OCI-LY7 (cell line): Measurements from ENCODE around the gene COPB2.

Experiments used
- EZH2phosphoT487 ChIP-seq: fragments of 200-600 bp; sonication (generic); IDR thresholded peaks from 2 replicates; pipeline ENCODE4 v1.6.1; 2018; ENCODE audit warnings: low read depth, borderline replicate concordance, mild to moderate bottlenecking, mixed run types, antibody characterized with exemption, low read length, moderate library complexity, mixed read lengths
- TF ChIP-seq, protein P1 (sequence below): fragments of 200-600 bp; sonication (generic); conservative IDR thresholded peaks from 2 replicates; pipeline ENCODE4 v1.5.1; 2014; ENCODE audit warnings: mild to moderate bottlenecking, antibody characterized with exemption, low read length, moderate library complexity, mixed read lengths

DNA sequence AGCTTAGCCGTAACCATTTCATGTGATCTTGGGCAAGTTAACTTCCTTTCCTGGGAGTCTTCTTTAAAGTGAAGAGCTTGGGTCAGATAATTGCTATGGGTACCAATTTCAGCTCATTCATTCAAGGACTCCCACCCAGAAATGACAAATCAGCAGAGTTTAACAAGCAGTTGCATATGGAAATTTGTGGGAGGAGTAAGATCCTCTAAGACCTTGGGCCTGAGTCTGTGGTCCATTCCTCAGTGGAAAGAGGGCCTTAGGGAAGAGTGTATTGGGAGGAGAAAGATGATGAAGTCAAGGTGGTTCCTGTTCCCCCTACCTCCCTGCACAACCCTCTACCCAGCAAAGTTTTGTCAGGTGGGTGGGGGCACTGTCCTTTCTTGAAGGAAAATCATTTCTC is 44.8 kb upstream of the COPB2 start:
- TF ChIP-seq, protein P1, sequence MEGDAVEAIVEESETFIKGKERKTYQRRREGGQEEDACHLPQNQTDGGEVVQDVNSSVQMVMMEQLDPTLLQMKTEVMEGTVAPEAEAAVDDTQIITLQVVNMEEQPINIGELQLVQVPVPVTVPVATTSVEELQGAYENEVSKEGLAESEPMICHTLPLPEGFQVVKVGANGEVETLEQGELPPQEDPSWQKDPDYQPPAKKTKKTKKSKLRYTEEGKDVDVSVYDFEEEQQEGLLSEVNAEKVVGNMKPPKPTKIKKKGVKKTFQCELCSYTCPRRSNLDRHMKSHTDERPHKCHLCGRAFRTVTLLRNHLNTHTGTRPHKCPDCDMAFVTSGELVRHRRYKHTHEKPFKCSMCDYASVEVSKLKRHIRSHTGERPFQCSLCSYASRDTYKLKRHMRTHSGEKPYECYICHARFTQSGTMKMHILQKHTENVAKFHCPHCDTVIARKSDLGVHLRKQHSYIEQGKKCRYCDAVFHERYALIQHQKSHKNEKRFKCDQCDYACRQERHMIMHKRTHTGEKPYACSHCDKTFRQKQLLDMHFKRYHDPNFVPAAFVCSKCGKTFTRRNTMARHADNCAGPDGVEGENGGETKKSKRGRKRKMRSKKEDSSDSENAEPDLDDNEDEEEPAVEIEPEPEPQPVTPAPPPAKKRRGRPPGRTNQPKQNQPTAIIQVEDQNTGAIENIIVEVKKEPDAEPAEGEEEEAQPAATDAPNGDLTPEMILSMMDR, result no peak
- TF ChIP-seq EZH2phosphoT487, result no peak
